SK-N-SH (cell line): ENCODE results near the gene TBC1D2. TPM values are rescaled to one million over a fixed set of nuclear protein-coding genes. Genes with fewer than 3 reads are reported as not detected.

Source experiments
- CTCF ChIA-PET: fragments of 300-600, 350-600 bp; formaldehyde crosslinking; extraction: SDS; loops from one replicate; lab custom pipeline; 2021; lab: Yijun Ruan, JAX
- POLR2A ChIA-PET: fragments of 350-600 bp; sonication (Branson Sonifier 250); formaldehyde crosslinking; extraction: SDS; loops from one replicate; lab custom pipeline; 2020; ENCODE audit warnings: antibody characterized with exemption, inconsistent platforms; lab: Yijun Ruan, JAX
- DNase-seq: peaks from one replicate; pipeline ENCODE4 v3.0.0; 2012
- H2AFZ ChIP-seq: fragments of 200-600 bp; sonication (generic); 2 replicates; pipeline ENCODE4 v1.8.1; 2016; ENCODE audit warnings: antibody characterized with exemption, mild to moderate bottlenecking, low read depth
- H3F3A ChIP-seq: fragments of 200-600 bp; sonication (generic); replicated peaks from 2 replicates; pipeline ENCODE3; 2016; ENCODE audit warnings: antibody characterized with exemption, mild to moderate bottlenecking; ENCODE audit not compliant: insufficient read depth
- H3K27ac ChIP-seq, 2 experiments: fragments of 200-500 bp in 1 of 2; fragments of 200-600 bp in 1 of 2; sonication (Bioruptor generic) in 1 of 2; sonication (generic), shearing (Covaris generic) in 1 of 2; 2 replicates each; pipeline versions ENCODE4 v1.5.1 to v1.6.1; 2014 to 2016; ENCODE audit warnings: low read depth in 2 of 2, inconsistent platforms in 1 of 2, low read length in 1 of 2, mild to moderate bottlenecking in 1 of 2, mixed read lengths in 1 of 2
- H3K27me3 ChIP-seq: fragments of 200-600 bp; sonication (generic), shearing (Covaris generic); 2 replicates; pipeline ENCODE4 v1.6.1; 2016; ENCODE audit warnings: mixed run types; ENCODE audit not compliant: insufficient read depth
- H3K36me3 ChIP-seq, 2 experiments: fragments of 200-500 bp in 1 of 2; fragments of 200-600 bp in 1 of 2; sonication (Bioruptor generic) in 1 of 2; sonication (generic) in 1 of 2; replicated peaks in 1 of 2; 2 replicates each; pipeline versions ENCODE3 to v1.5.1; 2014 to 2016; ENCODE audit warnings: low read length in 1 of 2, mild to moderate bottlenecking in 1 of 2; ENCODE audit not compliant: insufficient read depth in 2 of 2, control insufficient read depth in 1 of 2
- H3K4me1 ChIP-seq, 2 experiments: fragments of 200-500 bp in 1 of 2; fragments of 200-600 bp in 1 of 2; sonication (Bioruptor generic) in 1 of 2; sonication (generic), shearing (Covaris generic) in 1 of 2; 2 replicates each; pipeline versions ENCODE4 v1.5.1 to v1.6.1; 2014 to 2016; ENCODE audit warnings: low read depth in 1 of 2, low read length in 1 of 2, mixed run types in 1 of 2; ENCODE audit not compliant: insufficient read depth in 2 of 2, control insufficient read depth in 1 of 2
- H3K4me2 ChIP-seq: fragments of 200-600 bp; sonication (generic), shearing (Covaris generic); 2 replicates; pipeline ENCODE4 v1.6.1; 2017; ENCODE audit warnings: mixed run types
- H3K4me3 ChIP-seq, 2 experiments: fragments of 200-500 bp in 1 of 2; fragments of 200-600 bp in 1 of 2; sonication (Bioruptor generic) in 1 of 2; sonication (generic), shearing (Covaris generic) in 1 of 2; 2 replicates each; pipeline versions ENCODE4 v1.5.1 to v1.8.1; 2014 to 2016; ENCODE audit warnings: low read depth in 2 of 2, inconsistent platforms in 1 of 2, low read length in 1 of 2, mild to moderate bottlenecking in 1 of 2, mixed read lengths in 1 of 2, moderate library complexity in 1 of 2
- H3K79me2 ChIP-seq: fragments of 200-600 bp; sonication (generic); 2 replicates; pipeline ENCODE4 v1.8.1; 2017; ENCODE audit warnings: mild to moderate bottlenecking; ENCODE audit not compliant: insufficient read depth
- H3K9ac ChIP-seq: fragments of 200-600 bp; sonication (generic); 2 replicates; pipeline ENCODE4 v1.6.1; 2017; ENCODE audit warnings: mixed run types
- H3K9me2 ChIP-seq: fragments of 200-600 bp; sonication (generic); 2 replicates; pipeline ENCODE4 v1.6.1; 2017; ENCODE audit warnings: mixed run types
- H3K9me3 ChIP-seq: fragments of 200-600 bp; sonication (generic); 2 replicates; pipeline ENCODE4 v1.6.1; 2017; ENCODE audit warnings: mixed run types, mild to moderate bottlenecking, moderate library complexity
- H4K20me1 ChIP-seq: fragments of 200-600 bp; sonication (generic); 2 replicates; pipeline ENCODE4 v1.6.1; 2017; ENCODE audit warnings: mild to moderate bottlenecking, mixed run types; ENCODE audit not compliant: insufficient read depth
- CHD2 ChIP-seq: fragments of 150-350 bp; IDR thresholded peaks from 2 replicates; pipeline ENCODE4 v1.6.1; 2018; ENCODE audit warnings: low read length; ENCODE audit not compliant: partially characterized antibody
- EP300 ChIP-seq, 2 experiments: IDR thresholded peaks; 2 replicates each; pipeline versions ENCODE4 v1.4.0 to v1.6.1; 2012; ENCODE audit warnings: borderline replicate concordance in 1 of 2, low read depth in 1 of 2, low read length in 1 of 2
- EZH2phosphoT487 ChIP-seq: fragments of 200-600 bp; sonication (generic); IDR thresholded peaks from 2 replicates; pipeline ENCODE4 v1.6.1; 2017; ENCODE audit warnings: low read depth, mixed run types, mild to moderate bottlenecking, antibody characterized with exemption, moderate library complexity, borderline replicate concordance
- FOSL2 ChIP-seq: IDR thresholded peaks from 2 replicates; pipeline ENCODE4 v1.4.0; 2012; ENCODE audit warnings: low read depth, mild to moderate bottlenecking, moderate library complexity, borderline replicate concordance
- FOXJ3 ChIP-seq: sonication (generic); formaldehyde crosslinking; IDR thresholded peaks from 2 replicates; pipeline ENCODE4 v1.5.1; 2020; ENCODE audit warnings: mild to moderate bottlenecking, missing genetic modification reagents
- GABPA ChIP-seq: IDR thresholded peaks from 2 replicates; pipeline ENCODE4 v1.4.0; 2012; ENCODE audit warnings: low read depth, mild to moderate bottlenecking
- MXI1 ChIP-seq: IDR thresholded peaks from 2 replicates; pipeline ENCODE4 v1.6.1; 2012; ENCODE audit warnings: mild to moderate bottlenecking, low read depth, low read length, improper control_type of control experiment
- NFIC ChIP-seq: IDR thresholded peaks from 2 replicates; pipeline ENCODE4 v1.4.0; 2012; ENCODE audit warnings: borderline replicate concordance
- NRF1 ChIP-seq: IDR thresholded peaks from 2 replicates; pipeline ENCODE4 v1.6.1; 2012; ENCODE audit warnings: low read depth, mild to moderate bottlenecking, low read length
- RFX5 ChIP-seq: IDR thresholded peaks from 2 replicates; pipeline ENCODE4 v1.6.1; 2012; ENCODE audit warnings: mild to moderate bottlenecking, improper control_type of control experiment, low read length
- SIN3A ChIP-seq: IDR thresholded peaks from 2 replicates; pipeline ENCODE4 v1.6.1; 2012; ENCODE audit warnings: low read depth, mild to moderate bottlenecking, low read length, moderate library complexity, borderline replicate concordance
- TCF12 ChIP-seq: IDR thresholded peaks from 2 replicates; pipeline ENCODE4 v1.4.0; 2012
- YY1 ChIP-seq: IDR thresholded peaks from 2 replicates; pipeline ENCODE4 v1.4.0; 2012; ENCODE audit warnings: low read depth, mild to moderate bottlenecking
- WGBS: methylation state at CpG from one replicate; pipeline ENCODE4 v1.1.6; 2017; ENCODE audit warnings: low lambda C conversion rate; 5-methylcytosine and 5-hydroxymethylcytosine counted together
- polyA plus RNA-seq, 3 experiments: library from polyadenylated mRNA; depleted of rRNA; stranded (reverse); fragments of >200 nt; gene quantifications; 2 replicates each; pipeline ENCODE4 v1.2.3, GENCODE V29; 2012
- TF ChIP-seq, protein P1 (sequence below): fragments of 200-600 bp; sonication (generic); IDR thresholded peaks from 2 replicates; pipeline ENCODE4 v1.6.1; 2017; ENCODE audit warnings: antibody characterized with exemption, mild to moderate bottlenecking, moderate library complexity
- TF ChIP-seq, protein P2 (sequence below): fragments of 150-350 bp; IDR thresholded peaks from 2 replicates; pipeline ENCODE4 v1.6.1; 2016; ENCODE audit warnings: mild to moderate bottlenecking, low read depth, low read length

TBC1D2 gene
- polyA plus RNA-seq, 1 of the 3 experiments (the other 2 are of a cell fraction) = 5.6 TPM

DNA sequence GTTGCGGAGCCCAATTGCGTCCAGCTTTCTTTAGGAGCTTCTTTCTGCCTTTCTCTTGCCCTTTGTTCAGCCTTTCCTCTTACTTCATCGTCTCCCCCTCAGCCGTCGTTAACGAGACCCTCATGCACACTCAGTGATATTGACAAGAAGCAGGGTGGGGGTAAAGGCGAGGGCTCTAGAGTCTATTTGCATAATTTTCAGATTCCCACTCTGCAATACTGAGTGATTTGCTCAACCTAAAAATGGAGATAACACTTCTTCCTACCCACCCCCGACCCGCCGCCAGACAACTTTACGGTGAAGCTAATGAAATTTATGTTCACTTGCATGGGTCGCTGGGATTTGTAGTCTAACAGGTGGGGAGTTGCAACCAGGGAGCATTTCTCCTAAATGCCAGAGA is 1.3 kb upstream of the TBC1D2 start:
- CTCF ChIA-PET = interaction anchor here (0.7 to 3.8 kb wide), 14 partner anchors 15 to 354 kb away, joined by 3 to 24 read pairs (median 4); partner anchors contain the start of gene TRMO
- DNase-seq = peak; percentile 69
- WGBS = 9% methylated on average over 12 of the region's 12 CpGs

DNA sequence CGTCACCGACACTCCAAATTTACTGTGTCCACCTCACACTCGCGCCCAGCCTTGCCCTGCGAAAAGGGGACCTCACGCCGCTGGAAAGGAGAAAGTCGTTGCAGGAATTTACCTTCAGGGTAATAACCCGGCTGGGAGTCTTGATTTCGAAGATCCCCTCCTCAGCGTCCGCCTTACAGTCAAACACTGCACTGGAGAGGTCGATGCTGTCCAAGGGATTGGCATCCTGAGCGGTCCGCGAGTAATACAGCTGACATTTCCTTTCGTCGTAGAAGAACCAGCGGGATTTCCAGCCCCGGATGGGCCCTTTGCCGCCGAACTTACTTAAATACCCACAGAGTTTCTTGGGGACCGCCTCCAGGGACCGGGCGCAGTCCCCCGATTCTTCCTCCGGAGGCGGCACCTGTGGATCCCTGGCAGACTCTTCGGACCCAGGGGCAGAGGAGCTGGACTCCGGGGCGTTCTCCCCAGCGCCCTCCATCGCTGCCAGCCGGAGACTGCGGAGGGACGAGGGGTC is 330 bp downstream of the TBC1D2 start:
- H3K27me3 ChIP-seq = no peaks in the 10 kb centered on the region
- peak overlapping the region; percentile 81 to 85 for H3K4me3 ChIP-seq
- peaks cover 15% of the 10 kb centered on the region for H3K79me2 ChIP-seq
- CTCF ChIA-PET = interaction anchor here (0.7 to 3.8 kb wide), 12 partner anchors 9 to 333 kb away, joined by 3 to 24 read pairs (median 6); partner anchors contain the start of genes CORO2A and TRMO
- 2% methylated on average over 20 of the region's 36 CpGs for WGBS
- H3K36me3 ChIP-seq = no peaks in the 10 kb centered on the region
- peaks cover 7 to 11% of the 10 kb centered on the region in 2 experiments for H3K4me1 ChIP-seq
- H4K20me1 ChIP-seq = no peaks in the 10 kb centered on the region
- DNase-seq = no peak
- TF ChIP-seq SIN3A (peak; percentile 28; the same call in 1 of the 2 replicates), RFX5 (no peak)
- TF ChIP-seq, all 33 proteins: peak for 1
- H3K9ac ChIP-seq = peak overlapping the region; percentile 86
- no peaks in the 10 kb centered on the region for H3K9me2 ChIP-seq
- H3K4me2 ChIP-seq = peak overlapping the region; percentile 98
- H3K27ac ChIP-seq = peak overlapping the region in 1 of 2 experiments; percentile 92; a peak in 2 of 4 replicates
- POLR2A ChIA-PET = interaction anchor here (0.7 to 2.7 kb wide), 6 partner anchors 62 to 622 kb away, joined by 3 to 17 read pairs (median 6); partner anchors contain the start of genes ANP32B, NANS, NCBP1 and TRMO
- H3F3A ChIP-seq = peaks cover 11% of the 10 kb centered on the region
- H3K9me3 ChIP-seq = no peaks in the 10 kb centered on the region
- H2AFZ ChIP-seq = peak overlapping the region; percentile 99

More for the DNA sequence above, 1.3 kb upstream of the TBC1D2 start:
- POLR2A ChIA-PET = interaction anchor here (0.6 to 2.7 kb wide), 9 partner anchors 28 to 334 kb away, joined by 3 to 17 read pairs (median 4); partner anchors contain the start of genes NANS and TRMO
- Histone ChIP-seq H3K4me2 (peak overlapping the region; percentile 98), H2AFZ (peak overlapping the region; percentile 99), H3K27me3 (no peaks in the 10 kb centered on the region), H3K4me3 (peak overlapping the region; percentile 81 to 85), H4K20me1 (no peaks in the 10 kb centered on the region), H3K4me1 (peaks cover 3 to 7% of the 10 kb centered on the region in 2 experiments), H3K9me2 (no peaks in the 10 kb centered on the region), H3K9me3 (no peaks in the 10 kb centered on the region), H3K27ac (peak overlapping the region; percentile 92 to 98), H3F3A (peaks cover 10% of the 10 kb centered on the region), H3K36me3 (no peaks in the 10 kb centered on the region), H3K9ac (peak overlapping the region; percentile 86), H3K79me2 (peaks cover 15% of the 10 kb centered on the region)
- peak; percentile 47 for TF ChIP-seq CHD2
- TF ChIP-seq MXI1 = peak; percentile 47; the same call in 1 of the 2 replicates
- no peak for TF ChIP-seq NRF1

DNA sequence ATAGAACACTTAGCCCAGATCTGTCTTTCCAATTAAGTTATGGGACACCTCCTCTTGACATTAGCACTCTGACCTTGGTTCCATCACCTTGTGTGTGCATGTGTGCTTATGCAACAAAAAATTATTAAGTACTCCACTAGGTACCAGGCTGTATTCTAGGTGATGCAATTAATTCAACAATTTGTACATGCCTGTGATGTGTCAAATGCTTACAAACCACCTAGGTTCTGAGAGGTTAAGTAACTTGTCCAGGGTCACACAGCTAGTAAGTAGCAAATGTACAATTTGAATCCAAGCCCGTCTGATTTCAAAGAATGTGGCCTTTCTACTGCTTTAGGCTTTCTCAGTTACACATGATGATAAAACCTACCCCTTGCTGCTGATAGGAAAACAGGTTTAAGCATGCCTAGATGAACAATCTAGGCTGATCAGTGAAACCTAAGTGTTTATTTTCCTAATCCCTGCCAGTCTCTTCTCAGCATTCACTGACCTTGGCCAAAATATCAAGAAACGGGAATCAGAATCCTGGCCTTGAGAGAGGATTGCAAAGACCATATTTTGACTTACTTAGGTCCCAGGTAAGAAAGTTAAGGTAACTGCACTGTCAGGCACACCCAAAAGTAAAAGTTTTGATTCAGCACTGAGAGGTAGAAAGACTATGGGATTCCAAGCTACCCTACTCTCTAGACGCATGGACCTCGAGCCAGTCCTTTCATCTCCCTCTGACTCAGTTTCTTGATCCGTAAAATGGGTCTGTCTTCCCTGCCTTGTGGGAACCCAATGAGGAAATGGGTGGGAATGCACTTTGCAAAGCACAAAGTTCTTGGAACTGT is 1.0 kb downstream of the TBC1D2 start:
- WGBS = 48% methylated on average over 5 of the region's 5 CpGs
- no peak for DNase-seq
- H3K4me2 ChIP-seq = peak overlapping the region; percentile 98
- H3K4me3 ChIP-seq = peak overlapping the region; percentile 81 to 85
- no peaks in the 10 kb centered on the region for H3K36me3 ChIP-seq
- H3K4me1 ChIP-seq = peaks cover 7 to 11% of the 10 kb centered on the region in 2 experiments
- H3K27ac ChIP-seq = no peak overlapping the region
- H2AFZ ChIP-seq = peak overlapping the region; percentile 99
- peak overlapping the region; percentile 86; the same call in 1 of the 2 replicates for H3K9ac ChIP-seq
- peaks cover 15% of the 10 kb centered on the region for H3K79me2 ChIP-seq
- H4K20me1 ChIP-seq = no peaks in the 10 kb centered on the region
- no peaks in the 10 kb centered on the region for H3K9me2 ChIP-seq
- ChIA-PET POLR2A (interaction anchor here (1.8 to 2.7 kb wide), 3 partner anchors 197 to 622 kb away, joined by 7 to 17 read pairs (median 8); partner anchors contain the start of genes NANS, NCBP1, TRMO and TSTD2), CTCF (interaction anchor here (1.1 to 3.8 kb wide), 8 partner anchors 8 to 332 kb away, joined by 3 to 24 read pairs (median 8); partner anchors contain the start of gene TRMO)
- H3K9me3 ChIP-seq = no peaks in the 10 kb centered on the region
- H3K27me3 ChIP-seq = no peaks in the 10 kb centered on the region
- H3F3A ChIP-seq = peaks cover 11% of the 10 kb centered on the region
- no peak for TF ChIP-seq FOXJ3
- TF ChIP-seq FOSL2 = no peak
- no peak for TF ChIP-seq TCF12
- no peak for TF ChIP-seq EP300 (IDR thresholded peaks at IDR 0.05; ENCODE audit: borderline replicate concordance in 1 of 2, low read depth in 1 of 2, low read length in 1 of 2)
- TF ChIP-seq MXI1 = no peak
- TF ChIP-seq RFX5 = no peak
- TF ChIP-seq, protein P1, sequence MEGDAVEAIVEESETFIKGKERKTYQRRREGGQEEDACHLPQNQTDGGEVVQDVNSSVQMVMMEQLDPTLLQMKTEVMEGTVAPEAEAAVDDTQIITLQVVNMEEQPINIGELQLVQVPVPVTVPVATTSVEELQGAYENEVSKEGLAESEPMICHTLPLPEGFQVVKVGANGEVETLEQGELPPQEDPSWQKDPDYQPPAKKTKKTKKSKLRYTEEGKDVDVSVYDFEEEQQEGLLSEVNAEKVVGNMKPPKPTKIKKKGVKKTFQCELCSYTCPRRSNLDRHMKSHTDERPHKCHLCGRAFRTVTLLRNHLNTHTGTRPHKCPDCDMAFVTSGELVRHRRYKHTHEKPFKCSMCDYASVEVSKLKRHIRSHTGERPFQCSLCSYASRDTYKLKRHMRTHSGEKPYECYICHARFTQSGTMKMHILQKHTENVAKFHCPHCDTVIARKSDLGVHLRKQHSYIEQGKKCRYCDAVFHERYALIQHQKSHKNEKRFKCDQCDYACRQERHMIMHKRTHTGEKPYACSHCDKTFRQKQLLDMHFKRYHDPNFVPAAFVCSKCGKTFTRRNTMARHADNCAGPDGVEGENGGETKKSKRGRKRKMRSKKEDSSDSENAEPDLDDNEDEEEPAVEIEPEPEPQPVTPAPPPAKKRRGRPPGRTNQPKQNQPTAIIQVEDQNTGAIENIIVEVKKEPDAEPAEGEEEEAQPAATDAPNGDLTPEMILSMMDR = no peak
- no peak for TF ChIP-seq GABPA
- no peak for TF ChIP-seq EZH2phosphoT487
- TF ChIP-seq, protein P2, sequence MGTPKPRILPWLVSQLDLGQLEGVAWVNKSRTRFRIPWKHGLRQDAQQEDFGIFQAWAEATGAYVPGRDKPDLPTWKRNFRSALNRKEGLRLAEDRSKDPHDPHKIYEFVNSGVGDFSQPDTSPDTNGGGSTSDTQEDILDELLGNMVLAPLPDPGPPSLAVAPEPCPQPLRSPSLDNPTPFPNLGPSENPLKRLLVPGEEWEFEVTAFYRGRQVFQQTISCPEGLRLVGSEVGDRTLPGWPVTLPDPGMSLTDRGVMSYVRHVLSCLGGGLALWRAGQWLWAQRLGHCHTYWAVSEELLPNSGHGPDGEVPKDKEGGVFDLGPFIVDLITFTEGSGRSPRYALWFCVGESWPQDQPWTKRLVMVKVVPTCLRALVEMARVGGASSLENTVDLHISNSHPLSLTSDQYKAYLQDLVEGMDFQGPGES = no peak
- TF ChIP-seq NFIC = no peak
- TF ChIP-seq YY1 = no peak
